Vagina (tissue), 2 donors: Measurements from ENCODE around the gene KLHL21.

ENCODE experiments used
- POLR2AphosphoS5 ChIP-seq, 2 donors: sonication (generic); formaldehyde crosslinking; IDR thresholded peaks; one replicate each; pipeline ENCODE4 v1.9.0; 2017; ENCODE audit warnings: antibody characterized with exemption in 2 of 2, mild to moderate bottlenecking in 2 of 2, low read depth in 1 of 2; ENCODE audit not compliant: insufficient read depth in 1 of 2
- TF ChIP-seq, protein P1 (sequence below), 3 experiments: fragments of 450-650 bp in 2 of 3; fragments of 200-600 bp in 1 of 3; sonication (generic) in 1 of 3; IDR thresholded peaks; one replicate each; pipeline ENCODE4 v1.5.1; 2017 to 2019; ENCODE audit warnings: antibody characterized with exemption in 3 of 3, mild to moderate bottlenecking in 2 of 3, moderate library complexity in 2 of 3

DNA sequence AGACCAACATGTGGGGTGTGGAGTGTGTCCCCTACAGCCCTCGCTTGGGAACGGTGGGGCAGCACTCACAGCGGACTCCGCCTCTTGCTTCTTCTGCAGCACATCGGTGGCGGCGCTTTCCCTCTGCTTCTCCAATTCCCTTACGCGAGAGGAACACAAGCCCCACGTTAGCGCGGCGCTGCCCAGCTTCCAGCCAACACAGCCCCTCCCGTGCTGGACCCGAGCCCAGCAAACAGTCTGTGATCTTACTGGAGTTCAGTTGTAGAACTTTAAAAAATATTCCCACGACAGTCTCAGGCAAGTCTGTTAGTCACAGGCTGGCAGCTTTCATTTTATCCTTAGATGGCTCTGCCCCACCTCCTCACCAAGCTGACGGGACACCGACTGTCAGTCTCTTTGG lies 35.6 kb upstream of the KLHL21 start:
- TF ChIP-seq, protein P1, sequence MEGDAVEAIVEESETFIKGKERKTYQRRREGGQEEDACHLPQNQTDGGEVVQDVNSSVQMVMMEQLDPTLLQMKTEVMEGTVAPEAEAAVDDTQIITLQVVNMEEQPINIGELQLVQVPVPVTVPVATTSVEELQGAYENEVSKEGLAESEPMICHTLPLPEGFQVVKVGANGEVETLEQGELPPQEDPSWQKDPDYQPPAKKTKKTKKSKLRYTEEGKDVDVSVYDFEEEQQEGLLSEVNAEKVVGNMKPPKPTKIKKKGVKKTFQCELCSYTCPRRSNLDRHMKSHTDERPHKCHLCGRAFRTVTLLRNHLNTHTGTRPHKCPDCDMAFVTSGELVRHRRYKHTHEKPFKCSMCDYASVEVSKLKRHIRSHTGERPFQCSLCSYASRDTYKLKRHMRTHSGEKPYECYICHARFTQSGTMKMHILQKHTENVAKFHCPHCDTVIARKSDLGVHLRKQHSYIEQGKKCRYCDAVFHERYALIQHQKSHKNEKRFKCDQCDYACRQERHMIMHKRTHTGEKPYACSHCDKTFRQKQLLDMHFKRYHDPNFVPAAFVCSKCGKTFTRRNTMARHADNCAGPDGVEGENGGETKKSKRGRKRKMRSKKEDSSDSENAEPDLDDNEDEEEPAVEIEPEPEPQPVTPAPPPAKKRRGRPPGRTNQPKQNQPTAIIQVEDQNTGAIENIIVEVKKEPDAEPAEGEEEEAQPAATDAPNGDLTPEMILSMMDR (IDR thresholded peaks at IDR 0.05): no peak
- TF ChIP-seq POLR2AphosphoS5 (IDR thresholded peaks at IDR 0.05; ENCODE audit: insufficient read depth in 1 of 2, low read depth in 1 of 2): peak; percentile 51 to 55
